KBM-7 (cell line): ENCODE measurements around the gene LAPTM5.

Source experiments
- DNase-seq: peaks from one replicate; pipeline ENCODE4 v3.0.0-alpha.2; 2015
- in situ Hi-C: fragments of 300-500 bp; cut with MboI; formaldehyde crosslinking; loops from 2 replicates; pipeline ENCODE4 v1.14.3; 2020; ENCODE audit warnings: low sequenced_read_pairs, low pct_unique_long_range_greater_than_20kb, mixed read lengths

The LAPTM5 gene

GRCh38 chr1:30738715-30739559 lies 18.6 kb downstream of the LAPTM5 start:
- in situ Hi-C loops: no loop called here
- no peak for DNase-seq

- in situ Hi-C loops: no loop called here
- DNase-seq: no peak
These were observed 19.4 kb downstream of the LAPTM5 start for GRCh38 chr1:30738040-30738714.

GRCh38 chr1:30737357-30738039 lies 20.1 kb downstream of the LAPTM5 start:
- DNase-seq: no peak
- in situ Hi-C loops: no loop called here

- in situ Hi-C loops: no loop called here
- DNase-seq: no peak
These were observed 21.7 kb downstream of the LAPTM5 start for GRCh38 chr1:30735668-30736498.

- in situ Hi-C loops: no loop called here
- DNase-seq: no peak
These were observed 22.4 kb downstream of the LAPTM5 start for GRCh38 chr1:30735124-30735523.

- DNase-seq: no peak
- in situ Hi-C loops: no loop called here
These were observed 23.0 kb downstream of the LAPTM5 start for GRCh38 chr1:30734580-30734979.

GRCh38 chr1:30734106-30734505 lies 23.5 kb downstream of the LAPTM5 start:
- no peak for DNase-seq
- in situ Hi-C loops: no loop called here

- DNase-seq: no peak
- in situ Hi-C loops: no loop called here
These were observed 24.1 kb downstream of the LAPTM5 start for GRCh38 chr1:30733493-30733892.

- in situ Hi-C loops: no loop called here
- DNase-seq: no peak
These were observed 25.1 kb downstream of the LAPTM5 start for GRCh38 chr1:30732277-30732996.

GRCh38 chr1:30731806-30732276 lies 25.7 kb downstream of the LAPTM5 start:
- no peak for DNase-seq
- in situ Hi-C loops: no loop called here

GRCh38 chr1:30731109-30731805 lies 26.3 kb downstream of the LAPTM5 start:
- DNase-seq: no peak
- in situ Hi-C loops: no loop called here

- in situ Hi-C loops: no loop called here
- peak; percentile 32 for DNase-seq
These were observed 27.0 kb downstream of the LAPTM5 start for GRCh38 chr1:30730346-30731108.

GRCh38 chr1:30729901-30730300 lies 27.7 kb downstream of the LAPTM5 start:
- no peak for DNase-seq
- in situ Hi-C loops: loop anchor here (10.0 kb wide), 1 partner anchor 185 kb away; no protein-coding TSS in a partner anchor

- in situ Hi-C loops: loop anchor here (10.0 kb wide), 1 partner anchor 186 kb away; no protein-coding TSS in a partner anchor
- no peak for DNase-seq
These were observed 28.5 kb downstream of the LAPTM5 start for GRCh38 chr1:30728832-30729638.

GRCh38 chr1:30728340-30728739 lies 29.2 kb downstream of the LAPTM5 start:
- in situ Hi-C loops: loop anchor here (10.0 kb wide), 1 partner anchor 186 kb away; no protein-coding TSS in a partner anchor
- no peak for DNase-seq

- in situ Hi-C loops: loop anchor here (10.0 kb wide), 1 partner anchor 187 kb away; no protein-coding TSS in a partner anchor
These were observed 29.8 kb downstream of the LAPTM5 start for GRCh38 chr1:30727824-30728223.

More at GRCh38 chr1:30727824-30728223, 29.8 kb downstream of the LAPTM5 start:
- DNase-seq: no peak
